ENCODE measurements around the gene ARHGEF6. TPM values are rescaled to one million over a fixed set of nuclear protein-coding genes. Genes with fewer than 3 reads are reported as not detected.

Gene ARHGEF6
- total RNA-seq, 1 donor from 2014 or later = 0.26 TPM

DNA sequence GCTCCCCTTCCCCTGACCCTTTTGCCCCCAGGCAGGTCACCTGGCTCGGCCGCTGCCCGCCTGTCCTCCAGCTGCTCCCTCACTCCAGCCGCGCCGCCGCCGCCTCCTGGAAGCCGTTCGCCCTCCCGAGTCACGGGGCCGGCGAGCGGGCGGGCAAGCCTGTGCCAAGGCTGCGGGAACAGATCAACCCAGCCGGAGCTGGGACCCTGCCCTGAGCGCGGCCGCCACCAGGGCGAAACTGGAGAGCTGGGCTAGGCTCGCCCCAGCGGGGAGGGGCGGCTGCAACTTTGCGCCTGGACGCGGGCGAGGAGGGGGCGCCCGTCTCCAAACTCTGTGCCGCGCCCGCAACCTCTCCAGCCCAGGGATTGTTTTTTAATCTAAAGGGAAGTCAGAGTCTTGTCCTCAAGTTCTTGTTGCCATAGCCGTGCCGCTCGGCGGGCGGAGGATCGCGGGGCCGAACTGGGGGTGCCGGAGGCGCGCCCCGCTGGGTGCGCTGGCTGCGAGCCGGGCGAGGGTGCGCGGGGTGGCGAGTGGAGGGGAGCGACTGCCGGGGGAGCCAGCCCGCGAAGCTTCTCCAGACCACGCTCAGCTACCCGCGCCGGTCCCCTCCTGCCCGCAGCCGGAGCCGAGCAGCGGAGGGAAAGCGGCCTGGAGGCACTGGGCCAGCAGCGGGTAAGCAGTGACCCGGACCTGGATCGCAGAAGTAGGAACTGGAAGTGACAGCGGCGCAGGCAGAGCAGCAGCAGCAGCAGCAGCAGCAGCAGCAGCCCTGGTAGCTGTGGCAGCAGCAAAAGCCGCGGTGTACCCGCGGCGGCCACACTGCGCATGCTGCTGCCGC lies 13.4 kb downstream of the ARHGEF6 start:
- Histone ChIP-seq H3K36me3 (ENCODE audit: control insufficient read depth, insufficient read depth, low read length) (no peaks in the 10 kb centered on the region), H3K4me3 (ENCODE audit: low read depth, low read length) (peak overlapping the region; percentile 48), H3K27me3 (ENCODE audit: control insufficient read depth, insufficient read depth, low read length) (no peaks in the 10 kb centered on the region)
- TF ChIP-seq, protein P1, sequence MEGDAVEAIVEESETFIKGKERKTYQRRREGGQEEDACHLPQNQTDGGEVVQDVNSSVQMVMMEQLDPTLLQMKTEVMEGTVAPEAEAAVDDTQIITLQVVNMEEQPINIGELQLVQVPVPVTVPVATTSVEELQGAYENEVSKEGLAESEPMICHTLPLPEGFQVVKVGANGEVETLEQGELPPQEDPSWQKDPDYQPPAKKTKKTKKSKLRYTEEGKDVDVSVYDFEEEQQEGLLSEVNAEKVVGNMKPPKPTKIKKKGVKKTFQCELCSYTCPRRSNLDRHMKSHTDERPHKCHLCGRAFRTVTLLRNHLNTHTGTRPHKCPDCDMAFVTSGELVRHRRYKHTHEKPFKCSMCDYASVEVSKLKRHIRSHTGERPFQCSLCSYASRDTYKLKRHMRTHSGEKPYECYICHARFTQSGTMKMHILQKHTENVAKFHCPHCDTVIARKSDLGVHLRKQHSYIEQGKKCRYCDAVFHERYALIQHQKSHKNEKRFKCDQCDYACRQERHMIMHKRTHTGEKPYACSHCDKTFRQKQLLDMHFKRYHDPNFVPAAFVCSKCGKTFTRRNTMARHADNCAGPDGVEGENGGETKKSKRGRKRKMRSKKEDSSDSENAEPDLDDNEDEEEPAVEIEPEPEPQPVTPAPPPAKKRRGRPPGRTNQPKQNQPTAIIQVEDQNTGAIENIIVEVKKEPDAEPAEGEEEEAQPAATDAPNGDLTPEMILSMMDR (IDR thresholded peaks at IDR 0.05; ENCODE audit: insufficient read depth, low read length, severe bottlenecking) = peak; percentile 16
- FAIRE-seq = no peak
- no peak for DNase-seq (ENCODE audit: low read depth)

DNA sequence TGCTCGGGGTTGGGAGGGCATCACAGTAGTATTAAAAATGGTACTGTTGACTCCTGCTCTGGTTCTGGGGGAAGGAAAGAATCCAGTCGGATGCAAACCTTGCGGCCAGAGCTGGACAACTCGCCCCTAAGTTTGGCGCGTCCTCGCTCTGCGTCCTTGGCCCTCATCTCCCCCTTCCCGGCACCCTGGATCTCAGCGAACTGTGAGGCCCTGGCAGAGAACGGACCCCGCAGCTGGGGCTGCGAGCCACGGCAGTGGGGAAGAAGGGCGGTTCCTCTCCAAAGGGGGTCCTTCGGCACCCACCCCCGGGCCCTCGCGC lies 14.0 kb downstream of the ARHGEF6 start:
- H3K4me3 ChIP-seq (ENCODE audit: low read depth, low read length) = peak overlapping the region; percentile 48
- DNase-seq (ENCODE audit: low read depth) = no peak
- no peak for FAIRE-seq
- H3K36me3 ChIP-seq (ENCODE audit: control insufficient read depth, insufficient read depth, low read length) = no peaks in the 10 kb centered on the region
- no peaks in the 10 kb centered on the region for H3K27me3 ChIP-seq (ENCODE audit: control insufficient read depth, insufficient read depth, low read length)
- TF ChIP-seq, protein P1 (IDR thresholded peaks at IDR 0.05; ENCODE audit: insufficient read depth, low read length, severe bottlenecking) = no peak

DNA sequence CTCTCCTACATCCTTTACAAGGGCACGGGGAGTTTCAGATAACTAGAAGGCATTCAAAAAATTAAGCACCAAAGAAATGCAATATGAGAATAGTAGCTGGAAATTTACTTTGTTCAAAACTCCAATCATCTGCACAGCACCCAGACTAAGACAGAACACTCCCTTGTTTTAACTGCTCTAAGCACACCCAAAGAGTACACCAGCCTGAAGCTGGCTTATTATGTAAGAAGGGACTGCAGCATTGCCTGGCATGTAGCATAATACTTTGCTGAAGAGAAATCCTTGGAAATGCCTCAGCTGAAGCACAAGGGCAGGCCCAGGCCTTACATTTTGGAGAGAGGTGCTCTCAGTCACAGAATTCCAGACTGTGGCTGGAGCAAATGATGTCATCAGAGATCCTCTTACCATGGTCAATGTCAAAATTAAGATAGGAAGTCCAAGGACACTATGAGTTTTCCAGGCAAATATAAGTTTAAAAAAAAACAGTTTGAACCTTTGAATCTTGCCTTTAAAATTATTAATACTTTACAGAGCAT lies 14.8 kb downstream of the ARHGEF6 start:
- Histone ChIP-seq H3K4me3 (ENCODE audit: low read depth, low read length) (no peak overlapping the region), H3K36me3 (ENCODE audit: control insufficient read depth, insufficient read depth, low read length) (no peaks in the 10 kb centered on the region), H3K27me3 (ENCODE audit: control insufficient read depth, insufficient read depth, low read length) (no peaks in the 10 kb centered on the region)
- FAIRE-seq = no peak
- DNase-seq (ENCODE audit: low read depth) = no peak
- TF ChIP-seq, protein P1 (IDR thresholded peaks at IDR 0.05; ENCODE audit: insufficient read depth, low read length, severe bottlenecking) = no peak

DNA sequence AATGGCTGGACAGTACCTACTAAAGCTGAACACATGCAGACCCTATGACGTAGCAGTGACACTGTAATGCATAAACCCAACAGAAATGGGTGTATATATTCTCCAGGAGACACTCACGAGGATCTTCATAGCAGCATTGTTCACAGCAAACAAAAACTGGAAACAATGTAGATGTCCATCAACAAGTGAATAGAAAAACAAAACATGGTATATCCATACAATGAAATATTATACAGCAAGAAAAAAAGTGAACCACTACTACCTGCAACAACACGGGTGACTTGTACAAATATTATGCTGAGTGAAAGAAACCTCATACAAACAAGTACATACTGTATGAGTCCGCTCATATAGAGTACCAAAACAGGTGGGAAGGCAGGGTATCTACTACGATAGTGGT lies 16.5 kb downstream of the ARHGEF6 start:
- no peak for FAIRE-seq

DNA sequence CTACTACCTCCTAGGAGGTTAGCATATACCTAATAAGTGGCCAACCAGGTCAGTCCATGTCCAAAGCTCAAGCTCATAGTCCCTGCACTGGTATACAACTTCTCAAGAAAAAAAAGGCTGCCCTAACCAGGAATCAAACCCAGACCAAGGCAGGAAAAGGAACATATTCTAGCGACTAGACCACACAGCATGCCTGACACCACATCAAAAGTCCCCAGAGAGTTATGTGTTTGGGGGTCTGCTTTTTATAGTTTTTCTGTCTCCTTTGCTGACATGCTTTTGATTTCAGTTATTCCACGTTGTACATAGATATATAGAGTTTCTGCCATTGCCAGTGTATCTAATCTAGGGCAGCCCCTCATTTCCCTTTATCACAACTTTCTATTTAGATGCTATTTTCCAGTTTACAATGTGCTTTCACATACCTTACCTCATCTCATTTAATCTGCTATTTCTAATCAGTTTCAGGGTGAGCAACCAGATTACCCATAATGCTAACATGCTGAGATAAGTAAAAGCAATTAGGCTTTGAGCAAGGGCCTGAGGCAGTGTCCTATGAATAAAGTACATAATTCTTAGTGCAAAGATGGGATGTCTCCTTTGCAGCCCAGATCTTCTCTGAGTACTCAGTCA lies 17.8 kb downstream of the ARHGEF6 start:
- FAIRE-seq (no peak), DNase-seq (ENCODE audit: low read depth) (no peak)
- TF ChIP-seq, protein P1 (IDR thresholded peaks at IDR 0.05; ENCODE audit: insufficient read depth, low read length, severe bottlenecking) = no peak
- Histone ChIP-seq H3K36me3 (ENCODE audit: control insufficient read depth, insufficient read depth, low read length) (no peaks in the 10 kb centered on the region), H3K27me3 (ENCODE audit: control insufficient read depth, insufficient read depth, low read length) (no peaks in the 10 kb centered on the region), H3K4me3 (ENCODE audit: low read depth, low read length) (no peak overlapping the region)

More for the DNA sequence above, 16.5 kb downstream of the ARHGEF6 start:
- TF ChIP-seq, protein P1 (IDR thresholded peaks at IDR 0.05; ENCODE audit: insufficient read depth, low read length, severe bottlenecking) = no peak
- Histone ChIP-seq H3K36me3 (ENCODE audit: control insufficient read depth, insufficient read depth, low read length) (no peaks in the 10 kb centered on the region), H3K4me3 (ENCODE audit: low read depth, low read length) (no peak overlapping the region), H3K27me3 (ENCODE audit: control insufficient read depth, insufficient read depth, low read length) (no peaks in the 10 kb centered on the region)
- no peak for DNase-seq (ENCODE audit: low read depth)
